ENCODE results near the gene KRT17.
A peak's percentile ranks its signal among the peaks of the same experiment; 100 is the strongest.
"Not testable (repeated sequence)": the region's sequence is repeated elsewhere in the genome, so short reads cannot be mapped to it uniquely, and the experiment has no call there.

KRT17 gene

GRCh38 chr17:41619927-41620582 is 4.3 kb downstream of the KRT17 start:
- DNase-seq (ENCODE audit: low spot score), result not testable (repeated sequence)

- DNase-seq (ENCODE audit: low spot score), result no peak
Measured at GRCh38 chr17:41619036-41619926, 5.1 kb downstream of the KRT17 start.

DNA sequence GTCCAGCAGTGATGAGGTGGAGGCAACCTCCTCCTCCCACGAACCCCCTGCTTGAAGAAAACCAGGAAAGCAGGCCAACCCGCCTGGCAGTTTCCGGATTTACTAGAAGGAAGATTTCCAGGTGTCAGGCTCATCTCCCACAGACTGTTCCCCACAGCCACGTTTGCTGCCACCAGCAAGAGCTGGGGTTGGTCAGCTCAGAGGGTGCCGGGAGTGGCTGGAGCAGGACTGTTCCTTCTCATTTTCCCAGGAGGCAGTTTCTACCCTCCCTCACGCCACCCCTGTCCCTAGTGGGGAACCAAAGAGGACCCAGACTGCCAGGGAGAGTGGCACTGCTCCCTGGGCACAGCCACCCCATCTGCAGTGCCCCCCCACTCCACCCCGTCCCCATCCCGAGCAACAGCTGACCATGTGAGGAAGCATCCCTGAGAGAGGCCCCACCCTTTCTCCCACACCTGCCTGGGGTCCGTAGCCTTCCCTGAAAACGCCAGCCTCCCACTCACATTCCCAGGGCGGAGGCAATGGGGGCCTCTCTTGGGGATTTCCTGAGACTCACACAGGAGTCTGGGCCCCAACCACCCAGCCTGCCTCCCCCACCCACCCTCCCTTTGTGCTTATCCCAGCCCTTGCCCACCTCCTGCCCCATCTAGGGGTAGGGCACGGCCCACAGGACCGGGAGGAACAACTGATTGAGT is 5.9 kb downstream of the KRT17 start:
- peak; percentile 10 for DNase-seq (ENCODE audit: low spot score)

DNA sequence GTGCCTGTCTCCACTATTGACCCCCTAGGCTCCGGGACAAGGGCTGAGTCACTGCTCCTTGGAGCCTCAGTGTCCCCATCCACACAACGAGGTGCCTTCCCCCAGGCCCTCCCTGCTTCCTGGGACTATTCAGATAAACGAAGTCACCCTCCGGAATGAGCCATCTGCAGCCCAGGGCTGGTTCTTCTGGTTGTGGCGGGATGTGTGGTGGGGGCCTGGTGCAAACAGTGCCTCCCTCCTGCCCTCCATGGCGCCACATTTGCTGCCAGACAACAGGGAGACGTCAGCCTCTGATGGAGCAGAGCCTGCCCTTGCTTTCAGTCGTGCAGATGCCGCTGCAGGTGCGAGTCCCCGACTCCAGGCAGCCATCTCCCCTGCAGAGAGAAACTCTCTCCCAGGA is 6.7 kb downstream of the KRT17 start:
- DNase-seq (ENCODE audit: low spot score), result no peak

- no peak for DNase-seq (ENCODE audit: low spot score)
Measured at GRCh38 chr17:41617136-41617535, 7.2 kb downstream of the KRT17 start.

GRCh38 chr17:41616486-41616885 is 7.9 kb downstream of the KRT17 start:
- not testable (repeated sequence) for DNase-seq (ENCODE audit: low spot score)

DNA sequence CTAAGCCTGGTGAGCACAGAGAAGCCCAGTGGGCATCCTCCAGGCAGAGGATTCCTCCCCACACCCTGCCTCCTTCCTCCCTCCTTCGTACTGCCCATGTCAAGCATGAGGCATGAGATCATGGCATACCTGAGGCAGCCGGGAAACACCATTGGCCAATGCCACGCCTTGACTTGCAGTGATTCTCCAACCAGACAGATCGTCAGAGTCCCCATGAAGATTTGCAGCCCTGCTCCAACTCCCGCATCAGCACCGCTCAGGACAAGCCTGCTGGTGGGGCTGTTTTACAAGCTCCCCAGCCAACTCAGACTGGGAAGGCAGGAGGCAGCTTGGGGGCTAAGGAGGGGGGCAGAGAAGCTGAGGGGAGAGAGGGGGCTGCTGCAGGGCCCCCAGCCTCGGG is 8.9 kb downstream of the KRT17 start:
- DNase-seq (ENCODE audit: low spot score), result no peak

GRCh38 chr17:41614767-41615166 is 9.6 kb downstream of the KRT17 start:
- not testable (repeated sequence) for DNase-seq (ENCODE audit: low spot score)

- no peak for DNase-seq (ENCODE audit: low spot score)
Measured at GRCh38 chr17:41614098-41614497, 10.3 kb downstream of the KRT17 start.

GRCh38 chr17:41613277-41614082 is 10.9 kb downstream of the KRT17 start:
- DNase-seq (ENCODE audit: low spot score), result no peak

DNA sequence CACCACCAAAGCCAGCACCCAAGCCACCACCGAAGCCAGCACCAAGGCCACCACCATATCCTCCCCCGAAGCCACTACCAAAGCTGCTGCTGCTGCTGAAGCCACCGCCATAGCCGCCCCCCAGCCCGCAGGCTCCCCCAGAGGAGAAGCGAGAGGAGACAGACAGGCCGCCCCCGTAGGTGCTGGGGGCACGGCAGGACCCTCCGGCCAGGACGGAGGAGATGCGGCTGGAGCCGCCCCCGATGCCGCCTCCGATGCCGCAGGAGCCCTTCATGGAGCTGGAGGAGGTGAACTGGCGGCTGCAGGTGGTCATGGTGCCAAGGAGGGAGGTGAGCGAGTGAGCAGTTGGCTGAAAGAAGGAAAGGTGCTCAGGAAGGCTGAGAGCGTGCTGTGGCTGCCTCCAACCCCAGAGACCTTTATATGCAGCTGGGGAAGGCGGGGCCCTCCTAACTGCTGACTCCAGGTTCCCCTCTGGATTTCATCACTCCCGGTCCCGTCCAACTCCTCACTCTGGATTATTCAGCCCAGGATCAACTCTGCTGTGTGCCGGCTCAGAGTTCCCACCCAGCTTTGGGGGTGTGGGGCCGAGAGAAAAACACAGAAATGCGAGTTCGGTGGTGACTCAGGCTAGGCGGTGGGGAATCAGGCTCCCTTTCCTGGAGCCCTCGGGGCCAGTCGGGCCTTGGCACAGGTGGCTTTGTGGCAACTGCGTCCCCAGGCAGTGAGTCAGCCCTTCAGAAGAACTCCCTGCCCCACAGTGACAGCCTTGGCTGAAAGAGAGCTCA is 11.8 kb downstream of the KRT17 start, which contains the start of gene KRT16:
KRT16 (minus strand) TSS at position 392 of the 785 bp plus-strand sequence; CDS start at position 313, 79 bp downstream.
- not testable (repeated sequence) for DNase-seq (ENCODE audit: low spot score)

DNA sequence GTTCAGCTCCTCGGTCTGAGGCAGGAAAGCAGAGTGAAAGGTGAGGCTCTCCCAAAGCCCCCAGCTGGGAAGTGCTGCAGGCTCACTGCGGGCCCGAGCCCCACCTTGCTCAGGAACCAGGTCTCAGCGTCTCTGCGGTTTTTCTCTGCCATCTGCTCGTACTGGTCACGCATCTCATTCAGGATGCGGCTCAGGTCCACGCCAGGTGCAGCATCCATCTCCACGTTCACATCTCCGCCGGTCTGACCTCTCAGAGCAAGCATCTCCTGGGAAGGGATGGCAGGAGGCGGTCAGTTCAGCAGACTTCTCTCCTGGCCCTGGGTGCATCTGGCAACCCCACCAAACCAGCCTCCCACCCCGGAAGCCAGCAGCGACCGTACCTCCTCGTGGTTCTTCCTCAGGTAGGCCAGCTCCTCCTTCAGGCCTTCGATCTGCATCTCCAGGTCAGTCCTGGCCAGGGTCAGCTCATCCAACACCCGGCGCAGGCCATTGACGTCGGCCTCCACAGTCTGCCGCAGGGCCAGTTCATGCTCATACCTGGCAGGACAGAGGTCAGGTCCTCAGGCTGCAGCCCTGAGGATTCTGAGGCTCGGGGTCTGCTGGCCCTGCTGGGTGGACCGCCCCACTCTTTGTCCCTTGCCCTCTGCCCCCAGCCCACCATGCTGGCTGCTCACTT is 13.3 kb downstream of the KRT17 start:
- DNase-seq (ENCODE audit: low spot score), result no peak

- DNase-seq (ENCODE audit: low spot score), result not testable (repeated sequence)
Measured at GRCh38 chr17:41610061-41610517, 14.3 kb downstream of the KRT17 start.

DNA sequence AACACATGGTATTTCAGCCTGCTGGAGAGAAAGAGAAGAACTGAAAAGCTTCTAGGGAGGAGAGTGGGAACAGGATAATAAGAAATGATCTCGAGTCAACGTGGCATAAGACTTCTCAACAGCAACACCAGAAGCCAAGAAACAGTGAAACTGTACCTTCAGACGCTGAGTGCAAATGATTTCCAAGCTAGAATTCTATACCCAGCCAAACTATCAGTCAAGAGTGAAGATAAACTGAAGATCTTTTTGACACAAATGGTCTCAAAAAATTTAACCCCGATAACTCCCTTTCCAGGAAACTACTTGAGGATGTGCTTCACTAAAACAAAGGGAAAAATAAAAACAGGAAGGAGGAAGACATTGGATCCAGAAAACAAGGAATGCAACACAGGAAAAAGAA is 17.4 kb downstream of the KRT17 start:
- DNase-seq (ENCODE audit: low spot score), result not testable (repeated sequence)

DNA sequence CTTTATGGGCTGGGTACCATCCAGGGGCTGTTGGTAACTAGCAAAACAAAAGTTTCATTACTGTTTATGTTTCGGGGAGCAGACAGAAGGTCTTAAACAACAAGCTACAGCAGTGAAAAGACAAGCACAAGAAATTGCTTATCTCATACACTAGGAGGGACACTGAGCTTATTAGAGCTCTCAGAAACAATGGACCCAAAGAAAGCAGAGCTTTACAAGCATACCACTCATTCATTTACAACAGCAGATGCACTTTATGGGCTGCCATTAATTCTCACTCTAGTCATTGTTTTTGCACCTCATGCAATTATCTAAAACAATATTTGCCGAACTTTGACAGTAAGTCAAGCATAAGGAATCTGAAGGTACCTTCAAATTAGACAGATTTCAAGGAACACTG is 21.9 kb downstream of the KRT17 start:
- no peak for DNase-seq (ENCODE audit: low spot score)

- no peak for DNase-seq (ENCODE audit: low spot score)
Measured at GRCh38 chr17:41600318-41600717, 24.1 kb downstream of the KRT17 start.

DNA sequence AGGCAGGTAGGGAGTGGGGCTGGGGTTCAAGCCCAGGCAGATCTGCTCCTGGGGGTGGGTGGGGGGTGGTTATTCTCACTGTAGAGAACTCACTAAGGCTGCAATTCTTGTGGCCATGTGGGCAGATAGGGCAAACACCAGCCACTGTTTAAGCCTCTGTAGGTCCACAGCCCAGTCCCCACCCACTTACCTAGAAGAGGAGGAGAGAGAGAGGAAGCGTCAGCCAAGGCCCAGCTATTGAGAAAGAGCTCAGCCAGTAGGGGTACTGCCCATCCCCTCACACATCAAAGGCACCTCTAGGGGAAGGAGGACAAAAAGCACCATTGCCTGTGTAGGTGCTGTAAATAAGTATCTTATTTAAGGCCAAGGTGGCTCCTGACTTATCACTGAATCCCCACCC is 24.7 kb downstream of the KRT17 start:
- DNase-seq (ENCODE audit: low spot score), result no peak

DNA sequence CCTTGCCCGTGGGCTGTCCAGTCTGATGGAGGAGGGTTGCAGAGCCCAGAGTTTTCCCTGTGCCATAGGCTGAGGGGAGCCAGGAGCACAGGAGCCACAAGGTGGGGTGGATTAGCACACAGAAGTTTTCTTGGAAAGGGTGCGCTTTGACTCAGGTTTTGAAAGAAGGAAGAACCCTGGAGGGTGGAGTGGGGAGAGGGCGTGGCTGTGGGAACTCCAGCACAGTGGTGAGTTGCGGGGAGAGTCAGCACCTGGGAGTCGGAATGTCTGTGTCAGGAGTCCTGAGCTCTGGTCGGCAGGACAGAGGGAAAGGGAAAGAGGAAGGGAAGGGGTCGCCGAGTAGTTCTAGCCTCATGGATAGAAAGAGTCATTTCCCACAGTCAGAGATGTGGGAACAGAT is 28.8 kb downstream of the KRT17 start:
- DNase-seq (ENCODE audit: low spot score), result no peak

DNA sequence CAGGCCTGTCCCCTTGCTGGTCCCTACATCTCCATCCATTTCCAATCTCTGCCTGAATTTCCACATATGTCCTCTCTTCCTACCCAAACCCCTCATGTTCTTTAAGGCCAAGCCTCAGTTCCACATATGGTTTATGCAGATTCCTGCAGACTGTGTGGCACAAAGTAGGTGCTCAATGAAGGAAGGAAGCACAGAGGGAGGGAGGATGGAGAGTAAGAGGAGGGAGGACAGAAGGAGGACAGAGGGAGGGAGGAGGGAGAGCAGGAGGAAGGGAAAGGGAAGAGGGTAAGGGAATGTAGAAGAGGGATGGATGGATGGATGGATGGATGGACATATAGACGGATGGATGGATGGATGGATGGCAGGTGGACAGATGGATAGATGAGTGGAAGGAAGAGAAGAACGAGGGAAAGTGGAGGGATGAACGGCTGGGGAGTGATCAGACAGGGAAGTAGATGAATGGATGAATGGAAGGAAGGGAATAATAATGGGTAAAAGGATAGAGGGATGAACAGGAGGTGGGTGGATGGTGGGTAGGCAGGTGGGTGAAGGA is 29.9 kb downstream of the KRT17 start:
- no peak for DNase-seq (ENCODE audit: low spot score)

All from putamen (tissue), 1 donor.